ENCODE measurements around the gene AFAP1L1.
A peak's percentile ranks its signal among the peaks of the same experiment; 100 is the strongest.
"Not testable (repeated sequence)": the region's sequence is repeated elsewhere in the genome, so short reads cannot be mapped to it uniquely, and the experiment has no call there.

The AFAP1L1 gene

DNA sequence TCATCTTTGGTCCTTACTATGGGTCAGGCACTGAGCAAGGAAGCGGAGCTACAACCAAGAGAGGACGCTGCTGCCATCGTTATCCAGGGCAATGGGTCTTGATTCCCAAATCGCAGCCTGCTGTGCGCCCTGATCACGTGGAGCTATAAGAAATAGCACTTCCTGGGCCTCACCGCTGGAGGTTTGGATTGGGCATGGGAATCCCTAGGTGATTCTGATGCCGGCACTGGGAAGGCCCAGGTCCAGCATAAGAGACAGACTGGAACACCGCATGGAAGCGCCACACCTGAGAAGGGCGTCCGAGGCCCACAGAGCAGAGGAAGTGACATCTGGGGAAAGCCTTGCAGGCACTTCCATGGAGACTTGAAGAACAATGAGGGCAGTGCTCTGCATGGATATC lies 104.4 kb downstream of the AFAP1L1 start:
- DNase-seq, result no peak

GRCh38 chr5:149376711-149377447 lies 105.2 kb downstream of the AFAP1L1 start:
- DNase-seq, result no peak

DNA sequence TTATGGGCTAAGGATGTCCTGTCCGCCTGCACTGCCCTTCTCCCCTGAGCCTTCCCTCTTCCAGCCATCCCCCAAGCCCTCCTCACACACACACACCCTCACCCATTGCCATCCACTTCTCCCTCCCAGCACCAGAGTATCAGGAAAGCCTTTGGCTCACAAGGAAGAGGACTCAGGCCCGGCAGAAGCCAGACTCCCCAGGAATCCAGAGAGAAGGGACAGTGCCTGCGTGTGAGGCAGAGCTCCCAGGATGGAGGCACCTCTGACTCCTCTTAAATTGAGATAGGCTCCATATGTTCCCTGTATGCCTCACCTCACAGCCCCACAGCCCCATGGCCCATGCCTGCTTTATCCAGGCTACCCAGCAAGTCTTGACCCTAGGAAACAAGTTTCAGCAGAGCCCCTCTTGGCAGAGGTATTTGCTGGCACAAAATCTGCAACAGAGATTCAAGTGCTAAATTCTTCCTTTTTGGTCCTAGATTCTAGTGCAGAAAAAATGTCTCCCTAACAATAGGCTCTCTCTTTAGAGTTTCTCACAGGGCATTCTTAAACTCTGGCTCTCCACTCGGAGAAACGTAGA lies 106.7 kb downstream of the AFAP1L1 start:
- no peak for DNase-seq

DNA sequence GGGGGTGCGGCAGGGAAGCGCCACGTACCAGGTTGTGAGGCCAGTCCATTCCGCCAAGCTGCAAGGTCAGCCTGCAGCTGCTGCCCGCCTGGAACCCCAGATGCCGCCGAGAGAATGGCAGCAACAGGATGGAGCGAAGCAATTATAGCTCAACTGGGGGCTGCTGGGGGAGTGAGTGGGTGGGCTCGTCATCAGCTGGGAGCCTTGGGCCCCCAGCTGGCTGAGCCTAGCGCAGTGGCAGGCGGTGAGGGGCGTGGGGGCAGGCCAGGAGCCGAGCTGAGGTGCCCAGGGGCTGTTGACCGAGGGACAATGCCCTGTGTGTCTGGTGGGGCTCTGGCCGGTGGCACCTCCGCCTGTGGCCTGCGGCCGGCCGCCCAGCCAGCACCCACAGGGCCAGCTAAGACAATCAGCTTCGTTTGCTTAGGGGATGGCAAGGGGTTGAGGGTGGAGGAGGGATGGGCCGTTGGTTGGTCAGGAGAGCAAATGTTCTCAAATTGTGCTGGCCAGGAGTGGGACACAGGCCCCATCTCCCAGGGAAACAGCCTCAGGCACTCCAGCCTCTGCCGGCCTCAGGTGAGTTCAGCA lies 107.6 kb downstream of the AFAP1L1 start, which contains the start of gene IL17B:
Gene IL17B, minus strand, starts transcription at position 116 of the 585 bp plus-strand sequence. Its CDS starts 67 bp downstream, at position 49.
- DNase-seq, result no peak

- DNase-seq, result no peak
Measured at GRCh38 chr5:149379818-149380374, 108.2 kb downstream of the AFAP1L1 start.

GRCh38 chr5:149380466-149381121 lies 108.9 kb downstream of the AFAP1L1 start:
- no peak for DNase-seq

GRCh38 chr5:149381261-149381985 lies 109.8 kb downstream of the AFAP1L1 start:
- no peak for DNase-seq

DNA sequence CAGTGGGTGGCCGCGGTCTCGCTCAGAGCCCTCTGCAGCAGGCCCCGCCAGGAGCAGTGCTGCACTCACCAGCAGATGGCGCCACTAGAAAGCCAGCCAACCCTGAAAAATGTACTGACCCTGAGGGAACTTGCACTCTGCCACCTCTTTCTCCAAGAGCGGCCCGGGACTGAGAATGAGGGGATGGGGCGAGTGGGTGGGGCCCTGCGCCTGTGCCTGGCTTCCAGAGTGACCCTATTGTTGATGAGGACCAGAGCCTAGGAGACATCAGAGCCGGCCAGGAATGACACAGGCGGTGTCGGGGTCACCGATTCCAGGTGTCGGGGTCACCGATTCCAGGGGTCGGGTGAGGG lies 110.3 kb downstream of the AFAP1L1 start:
- peak; percentile 76 for DNase-seq

GRCh38 chr5:149382517-149383220 lies 111.0 kb downstream of the AFAP1L1 start:
- no peak for DNase-seq

DNA sequence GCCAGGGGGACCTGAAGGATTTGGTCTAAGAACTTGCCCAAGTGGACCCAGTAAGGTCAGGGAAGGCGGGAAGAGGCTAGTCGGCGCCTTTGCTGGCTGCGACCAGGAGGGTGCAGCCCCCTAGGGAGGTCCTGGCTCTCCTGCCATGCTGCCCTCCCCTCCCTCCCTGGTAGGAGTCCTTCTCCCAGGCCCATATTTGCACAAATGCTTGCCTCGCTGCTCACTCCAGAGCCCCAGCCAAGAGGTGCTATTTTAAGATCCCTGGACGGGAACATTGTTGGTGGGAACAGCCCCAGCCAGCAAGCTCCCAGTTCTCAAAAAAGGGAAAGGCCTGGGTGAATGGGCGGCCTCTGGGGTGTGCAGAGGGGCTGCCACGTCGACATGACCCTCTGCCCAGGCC lies 111.7 kb downstream of the AFAP1L1 start:
- DNase-seq, result no peak

GRCh38 chr5:149386166-149386565 lies 114.5 kb downstream of the AFAP1L1 start:
- no peak for DNase-seq

GRCh38 chr5:149387081-149387631 lies 115.5 kb downstream of the AFAP1L1 start:
- no peak for DNase-seq

- no peak for DNase-seq
Measured at GRCh38 chr5:149387982-149388381, 116.3 kb downstream of the AFAP1L1 start.

DNA sequence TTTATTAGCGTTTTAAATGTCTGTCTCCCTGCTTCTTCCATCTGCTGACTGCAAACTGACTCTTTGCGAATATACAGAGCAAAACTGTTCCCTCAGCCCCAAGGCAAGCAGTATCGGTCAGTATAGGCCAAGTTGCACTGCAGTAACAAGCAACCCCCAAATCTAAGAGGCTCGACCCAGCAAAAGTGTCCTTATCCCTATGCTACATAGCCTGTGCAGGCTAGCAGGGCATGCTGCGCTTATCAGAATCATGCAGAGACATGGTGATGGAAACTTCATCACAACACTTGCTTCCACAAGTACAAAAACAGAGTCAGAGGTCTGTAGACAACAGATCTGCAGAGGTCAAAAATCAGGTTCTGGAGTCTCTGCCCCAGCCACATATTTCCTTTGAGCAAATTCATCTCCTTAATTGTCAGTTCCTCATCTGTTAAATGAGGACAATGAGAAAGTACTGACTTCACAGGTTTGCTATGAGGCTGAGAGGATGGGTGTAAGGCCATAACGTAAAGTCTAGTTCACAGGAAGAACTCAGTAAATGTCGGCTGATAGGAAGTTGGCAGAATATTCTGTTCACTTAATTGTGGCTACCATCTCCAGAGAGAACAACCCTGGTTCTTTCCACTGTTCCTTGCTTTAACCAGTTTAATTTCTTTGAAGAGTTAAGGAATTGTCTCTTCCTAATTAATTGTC lies 117.0 kb downstream of the AFAP1L1 start:
- DNase-seq, result no peak

- DNase-seq, result no peak
Measured at GRCh38 chr5:149389552-149390495, 118.2 kb downstream of the AFAP1L1 start.

- not testable (repeated sequence) for DNase-seq
Measured at GRCh38 chr5:149391076-149391475, 119.4 kb downstream of the AFAP1L1 start.
